Lung (tissue), 12 donors: ENCODE results near the gene GALNT2. TPM values are rescaled to one million over a fixed set of nuclear protein-coding genes. Genes with fewer than 3 reads are reported as not detected.

Source experiments
- ATAC-seq: fragments of 200-7000 bp; cut with Tn5 transposase; one replicate; pipeline ENCODE4 v1.9.1; 2020; ENCODE audit warnings: moderate number of reproducible peaks; ENCODE audit not compliant: insufficient read depth, low FRiP score
- DNase-seq, 3 donors: peaks; one replicate each; pipeline ENCODE4 v3.0.0-alpha.2; 2013 to 2017
- H3K27ac ChIP-seq, 2 donors: one replicate each; pipeline ENCODE4 v1.5.1; 2013; ENCODE audit warnings: mild to moderate bottlenecking in 2 of 2, moderate library complexity in 2 of 2, control low read depth in 1 of 2, inconsistent platforms in 1 of 2, low read depth in 1 of 2, low read length in 1 of 2
- H3K27me3 ChIP-seq, 3 donors: one replicate each; pipeline ENCODE4 v1.5.1; 2013; ENCODE audit warnings: low read length in 2 of 3; ENCODE audit not compliant: control insufficient read depth in 3 of 3, insufficient read depth in 3 of 3
- H3K36me3 ChIP-seq, 4 donors: one replicate each; pipeline ENCODE4 v1.5.1; 2013; ENCODE audit warnings: low read length in 4 of 4, mild to moderate bottlenecking in 1 of 4, moderate library complexity in 1 of 4; ENCODE audit not compliant: control insufficient read depth in 4 of 4, insufficient read depth in 4 of 4
- H3K4me1 ChIP-seq, 5 donors: one replicate each; pipeline ENCODE4 v1.5.1; 2013; ENCODE audit warnings: low read length in 5 of 5, mild to moderate bottlenecking in 2 of 5, moderate library complexity in 1 of 5; ENCODE audit not compliant: control insufficient read depth in 5 of 5, insufficient read depth in 5 of 5
- H3K4me3 ChIP-seq: one replicate; pipeline ENCODE4 v1.5.1; 2013; ENCODE audit warnings: mild to moderate bottlenecking, control low read depth, moderate library complexity
- H3K9ac ChIP-seq, 2 donors: one replicate each; pipeline ENCODE4 v1.5.1; 2013; ENCODE audit warnings: low read length in 2 of 2, control low read depth in 1 of 2; ENCODE audit not compliant: insufficient read depth in 1 of 2
- H3K9me3 ChIP-seq, 4 donors: one replicate each; pipeline ENCODE4 v1.5.1; 2013; ENCODE audit warnings: low read length in 3 of 4, mild to moderate bottlenecking in 1 of 4, moderate library complexity in 1 of 4; ENCODE audit not compliant: control insufficient read depth in 4 of 4, insufficient read depth in 3 of 4
- WGBS, 2 donors: extraction: QIAGEN DNeasy Blood & Tissue Kit; methylation state at CpG; one replicate each; pipeline ENCODE4 v1.1.7; 2013; 5-methylcytosine and 5-hydroxymethylcytosine counted together
- polyA plus RNA-seq, 2 donors: library from polyadenylated mRNA; stranded (reverse); fragments of 200-250 nt; gene quantifications; one replicate each; pipeline ENCODE4 v1.2.1, GENCODE V29; 2013
- total RNA-seq, 2 donors: library from RNA; depleted of rRNA in 1 of 2; stranded (reverse); fragments of >200 nt in 1 of 2; gene quantifications; one replicate each; pipeline ENCODE4 v1.2.1, GENCODE V29; 2014 to 2021
- TF ChIP-seq, protein P1 (sequence below): IDR thresholded peaks from 2 replicates; pipeline ENCODE4 v1.5.1; 2012; ENCODE audit warnings: mild to moderate bottlenecking; ENCODE audit errors: control extremely low read depth, extremely low read depth
- donor health status: control.
- donor health status: control.
- donor health status: Bipolar disorder and iron deficiency.
- donor health status: healthy.
- donor health status: DM: yes; HTN: yes; CAD: no.

Gene GALNT2
- total and polyA plus RNA-seq, 4 donors: 23.1 to 101 (median 58.9) TPM

DNA sequence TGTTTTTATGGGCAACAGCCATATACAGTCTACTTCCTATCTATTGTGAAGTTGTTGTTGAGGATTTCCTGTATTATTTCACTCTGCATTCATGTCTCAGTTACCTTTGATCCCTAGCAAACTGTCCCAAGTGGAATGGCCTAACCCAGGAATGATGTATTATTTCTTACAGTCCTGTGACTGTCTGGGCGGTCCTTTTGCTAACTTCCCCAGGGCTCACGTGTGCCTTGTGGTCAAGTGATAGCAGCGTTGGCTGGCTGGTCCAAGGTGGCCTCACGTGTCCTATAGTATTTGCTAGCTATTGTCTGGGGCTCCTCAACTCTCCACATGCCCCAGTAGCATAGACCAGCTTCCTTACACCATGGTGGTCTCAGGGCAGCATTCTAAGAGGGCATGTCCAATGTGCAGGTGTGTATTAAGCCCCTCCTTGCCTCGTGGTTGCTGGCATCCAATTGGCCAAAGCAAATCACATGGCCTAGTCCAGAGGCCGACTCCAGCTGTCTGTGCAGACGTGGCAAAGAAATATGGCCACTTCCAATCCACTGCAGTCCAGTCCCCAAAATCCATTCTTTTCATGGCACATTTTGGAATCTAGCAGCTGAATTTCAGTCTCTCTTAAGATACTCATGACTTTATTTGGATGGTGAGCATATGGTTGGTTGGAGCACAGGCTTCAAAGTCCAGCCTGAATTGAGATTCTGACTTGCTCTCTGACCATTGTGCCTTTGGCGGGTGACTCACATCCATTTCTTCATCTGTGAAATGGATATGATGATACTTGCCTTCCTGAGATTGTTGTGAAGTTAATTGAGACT, 94.1 kb downstream of the GALNT2 start:
- 52 to 64% methylated on average over 8 of the region's 8 CpGs for WGBS, 2 donors
- DNase-seq (no peak), ATAC-seq (no peak)
- H3K27ac ChIP-seq: no peak overlapping the region
- H3K4me1 ChIP-seq: peaks cover 0 to 12% (median 8%) of the 10 kb centered on the region in 5 donors
- H3K4me3 ChIP-seq: no peak overlapping the region
- no peak overlapping the region for H3K9ac ChIP-seq
- H3K9me3 ChIP-seq: peaks cover 0 to 4% (median 0%) of the 10 kb centered on the region in 4 donors
- no peaks in the 10 kb centered on the region for H3K27me3 ChIP-seq
- no peaks in the 10 kb centered on the region for H3K36me3 ChIP-seq
- TF ChIP-seq, protein P1, sequence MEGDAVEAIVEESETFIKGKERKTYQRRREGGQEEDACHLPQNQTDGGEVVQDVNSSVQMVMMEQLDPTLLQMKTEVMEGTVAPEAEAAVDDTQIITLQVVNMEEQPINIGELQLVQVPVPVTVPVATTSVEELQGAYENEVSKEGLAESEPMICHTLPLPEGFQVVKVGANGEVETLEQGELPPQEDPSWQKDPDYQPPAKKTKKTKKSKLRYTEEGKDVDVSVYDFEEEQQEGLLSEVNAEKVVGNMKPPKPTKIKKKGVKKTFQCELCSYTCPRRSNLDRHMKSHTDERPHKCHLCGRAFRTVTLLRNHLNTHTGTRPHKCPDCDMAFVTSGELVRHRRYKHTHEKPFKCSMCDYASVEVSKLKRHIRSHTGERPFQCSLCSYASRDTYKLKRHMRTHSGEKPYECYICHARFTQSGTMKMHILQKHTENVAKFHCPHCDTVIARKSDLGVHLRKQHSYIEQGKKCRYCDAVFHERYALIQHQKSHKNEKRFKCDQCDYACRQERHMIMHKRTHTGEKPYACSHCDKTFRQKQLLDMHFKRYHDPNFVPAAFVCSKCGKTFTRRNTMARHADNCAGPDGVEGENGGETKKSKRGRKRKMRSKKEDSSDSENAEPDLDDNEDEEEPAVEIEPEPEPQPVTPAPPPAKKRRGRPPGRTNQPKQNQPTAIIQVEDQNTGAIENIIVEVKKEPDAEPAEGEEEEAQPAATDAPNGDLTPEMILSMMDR: no peak

DNA sequence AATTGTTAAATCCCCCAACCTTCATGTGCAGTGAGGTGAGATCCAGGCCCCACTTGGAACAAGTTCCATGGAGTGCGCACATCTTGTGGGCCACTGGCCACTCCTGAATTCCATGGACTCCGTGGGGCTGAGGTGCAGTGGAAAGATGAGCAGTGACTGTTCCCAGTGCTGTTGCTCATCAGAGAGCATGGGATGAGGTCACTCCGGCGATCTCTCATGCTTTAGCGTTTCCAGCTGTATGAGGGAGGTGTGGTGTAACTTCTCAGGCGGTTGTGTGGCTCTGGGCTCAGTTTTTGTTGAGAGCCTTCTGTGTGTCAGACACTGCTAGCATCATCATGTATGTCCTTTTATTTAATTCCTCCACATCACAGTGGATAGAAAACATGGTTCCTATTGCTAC, 96.2 kb downstream of the GALNT2 start:
- WGBS, 2 donors: 89 to 96% methylated on average over 6 of the region's 6 CpGs
- Histone ChIP-seq H3K36me3 (no peaks in the 10 kb centered on the region), H3K4me3 (no peak overlapping the region), H3K27me3 (no peaks in the 10 kb centered on the region), H3K9me3 (no peaks in the 10 kb centered on the region), H3K9ac (no peak overlapping the region), H3K4me1 (peaks cover 0 to 12% (median 8%) of the 10 kb centered on the region in 5 donors), H3K27ac (no peak overlapping the region)
- TF ChIP-seq, protein P1: no peak
- DNase-seq (no peak), ATAC-seq (no peak)

DNA sequence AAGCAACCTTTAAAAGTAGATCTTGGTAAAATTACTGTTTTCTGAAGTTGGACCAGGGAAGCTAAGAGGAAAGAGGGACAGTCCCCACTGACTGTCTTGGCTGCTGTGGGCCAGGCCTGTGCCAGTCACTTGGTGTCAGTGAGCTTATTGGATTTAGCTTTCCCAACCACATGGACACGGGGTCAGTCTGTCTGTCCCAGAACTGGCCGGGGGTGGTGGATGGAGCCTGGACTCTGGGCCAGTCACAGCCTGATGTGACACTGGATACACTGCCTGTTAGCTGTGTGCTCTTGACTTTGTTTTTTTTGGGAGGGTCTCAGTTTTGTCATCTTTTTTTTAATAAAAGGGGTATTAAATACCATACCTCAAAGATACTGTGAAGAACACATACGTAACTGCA, 96.7 kb downstream of the GALNT2 start:
- Histone ChIP-seq H3K27me3 (no peaks in the 10 kb centered on the region), H3K4me1 (peaks cover 0 to 8% (median 3%) of the 10 kb centered on the region in 5 donors), H3K27ac (no peak overlapping the region), H3K9ac (no peak overlapping the region), H3K36me3 (no peaks in the 10 kb centered on the region), H3K4me3 (no peak overlapping the region), H3K9me3 (no peaks in the 10 kb centered on the region)
- DNase-seq: no peak
- ATAC-seq: no peak
- 94% methylated on average over 3 of the region's 3 CpGs for WGBS, 2 donors
- TF ChIP-seq, protein P1: no peak

DNA sequence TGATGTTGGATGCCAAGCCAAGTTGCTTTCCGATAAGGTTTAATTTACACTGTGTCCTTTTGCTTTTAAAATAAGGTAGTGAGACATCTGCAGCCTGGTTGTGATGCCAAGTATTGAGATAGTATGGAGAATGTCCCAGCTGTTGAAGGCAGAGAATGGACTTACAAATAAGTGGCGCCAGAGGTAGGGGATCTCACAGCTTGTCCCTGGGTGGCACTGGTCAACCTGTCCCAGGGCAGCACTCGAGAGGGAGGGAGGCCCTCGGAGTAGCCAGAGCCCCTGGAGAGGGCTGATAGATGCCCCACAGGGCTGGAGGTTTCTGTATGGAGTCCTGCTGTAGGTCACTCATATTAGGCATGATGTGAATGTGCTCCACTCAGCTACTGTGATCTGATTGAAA, 98.5 kb downstream of the GALNT2 start:
- H3K36me3 ChIP-seq: no peaks in the 10 kb centered on the region
- no peak overlapping the region for H3K9ac ChIP-seq
- DNase-seq (no peak), ATAC-seq (no peak)
- TF ChIP-seq, protein P1: no peak
- H3K9me3 ChIP-seq: no peaks in the 10 kb centered on the region
- H3K27me3 ChIP-seq: no peaks in the 10 kb centered on the region
- H3K4me1 ChIP-seq: peaks cover 0 to 9% (median 0%) of the 10 kb centered on the region in 5 donors
- no peak overlapping the region for H3K4me3 ChIP-seq
- 93 to 96% methylated on average over 4 of the region's 4 CpGs for WGBS, 2 donors
- H3K27ac ChIP-seq: no peak overlapping the region
